SKM-1 (cell line): ENCODE measurements around the gene NTN1.

Experiments used
- DNase-seq: peaks from one replicate; lab custom pipeline; 2025; ENCODE audit not compliant: unreplicated experiment; lab: John Stamatoyannopoulos, UW

NTN1 gene

DNA sequence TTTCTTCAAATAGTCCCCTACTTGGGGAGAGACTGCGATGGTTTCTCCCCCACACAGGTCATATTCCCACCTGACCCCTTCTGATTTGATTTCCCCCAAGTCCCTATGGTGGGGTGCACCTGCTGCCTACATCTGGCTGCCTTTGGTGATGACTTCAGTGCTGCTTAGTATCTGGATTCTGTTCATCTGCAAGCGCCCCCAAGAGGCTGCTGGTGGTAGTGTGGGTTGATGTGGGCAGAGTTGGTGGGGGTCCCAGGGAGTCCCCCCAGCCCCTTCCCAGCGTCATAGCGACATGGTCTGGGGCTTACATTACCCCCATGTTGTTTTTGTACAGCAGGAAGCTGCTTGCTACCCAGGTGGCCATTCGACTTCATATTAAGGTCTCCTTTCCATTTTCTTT, 99.2 kb downstream of the NTN1 start:
- DNase-seq = no peak

DNA sequence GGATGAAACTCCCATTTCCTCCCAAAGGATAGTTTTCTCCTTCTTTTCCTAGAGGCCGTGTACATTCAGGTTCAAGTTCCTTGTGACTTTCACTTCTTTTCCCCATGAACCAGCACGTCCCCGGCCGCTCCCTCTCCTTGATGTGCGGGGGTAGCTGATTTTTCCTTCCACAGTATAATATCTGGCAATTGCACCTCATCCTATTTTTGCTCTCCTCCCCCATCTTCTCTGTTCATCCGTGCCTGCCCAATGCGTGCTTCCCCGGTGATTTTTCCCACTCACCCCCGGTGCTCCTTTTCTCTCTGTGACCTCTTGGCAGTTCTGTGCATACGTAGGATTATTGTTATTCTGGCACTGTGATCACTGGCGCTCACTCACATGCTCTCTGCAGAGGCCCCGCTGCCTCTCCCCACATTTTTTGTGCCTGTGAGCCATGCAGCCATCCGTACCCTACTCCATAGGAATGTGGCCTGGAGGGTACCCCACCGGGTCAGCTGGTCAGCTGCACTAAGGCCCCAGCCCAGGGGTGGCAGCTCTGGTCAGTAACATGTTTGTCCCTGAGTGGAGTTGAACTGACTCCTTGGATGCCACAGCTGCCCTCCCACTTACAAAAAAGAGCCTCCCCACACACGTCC, 100.0 kb downstream of the NTN1 start:
- no peak for DNase-seq

DNA sequence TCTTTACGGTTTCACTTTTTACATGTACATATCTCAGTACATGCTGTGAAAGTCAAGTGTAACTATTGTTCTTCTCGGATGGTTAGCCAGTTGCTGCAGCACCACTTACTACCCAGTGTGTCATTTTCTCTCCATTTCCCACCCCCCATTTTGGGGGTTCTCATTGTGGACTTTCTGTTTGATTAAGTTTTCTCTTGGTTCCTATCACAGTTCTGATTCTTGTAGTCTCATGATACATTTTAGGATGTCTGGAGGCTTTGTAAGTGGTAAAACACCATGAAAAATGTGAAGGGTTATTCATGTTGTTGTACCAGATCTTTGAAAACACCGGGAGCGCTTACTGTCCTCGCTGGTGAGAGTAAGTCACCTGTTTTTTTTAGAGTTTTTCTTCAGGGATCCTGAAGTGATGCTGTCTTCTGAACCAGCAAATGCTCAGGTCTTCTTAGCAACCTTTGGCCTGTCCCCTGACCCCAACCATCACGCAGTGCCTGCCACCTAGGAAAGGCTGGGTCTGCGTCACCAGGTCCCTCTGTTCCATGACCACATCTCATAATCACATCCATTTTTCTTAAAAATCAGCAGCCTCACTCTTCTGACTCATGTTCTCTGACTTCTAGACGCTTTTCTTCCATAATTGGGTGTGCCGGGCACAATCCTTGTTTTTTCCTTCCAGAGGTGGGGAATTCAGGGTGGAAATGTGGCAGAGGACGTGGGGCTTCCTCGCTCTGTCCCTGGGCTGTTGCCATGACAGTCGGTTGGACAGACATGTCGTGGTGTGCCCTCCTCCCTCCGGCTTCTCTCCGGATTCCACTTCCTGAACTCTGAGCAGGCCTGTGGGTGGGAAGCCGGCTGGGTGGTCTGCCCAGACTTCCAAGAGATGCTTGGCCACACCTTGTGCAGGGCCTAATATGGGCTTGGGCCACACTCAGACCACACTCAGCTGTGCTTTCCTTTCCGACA, 102.6 kb downstream of the NTN1 start:
- DNase-seq = no peak

DNA sequence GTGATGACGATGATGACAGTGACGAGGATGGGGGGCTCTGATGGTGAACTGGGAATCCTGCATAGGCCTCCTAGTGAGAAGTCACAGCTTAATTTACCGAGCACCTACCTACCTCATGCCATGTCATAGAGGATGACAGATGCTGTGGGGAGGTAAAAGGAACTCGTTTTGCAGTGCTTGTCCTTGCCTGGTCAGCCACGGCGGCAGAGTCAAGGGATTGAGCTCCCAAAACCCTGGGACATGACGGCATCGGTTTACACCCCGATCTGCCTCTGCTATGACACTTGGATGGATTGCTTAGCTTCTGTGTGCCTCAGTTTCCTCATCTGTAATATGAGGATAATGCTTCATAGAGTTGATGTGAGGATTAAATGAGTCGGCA, 103.2 kb downstream of the NTN1 start:
- DNase-seq = no peak

DNA sequence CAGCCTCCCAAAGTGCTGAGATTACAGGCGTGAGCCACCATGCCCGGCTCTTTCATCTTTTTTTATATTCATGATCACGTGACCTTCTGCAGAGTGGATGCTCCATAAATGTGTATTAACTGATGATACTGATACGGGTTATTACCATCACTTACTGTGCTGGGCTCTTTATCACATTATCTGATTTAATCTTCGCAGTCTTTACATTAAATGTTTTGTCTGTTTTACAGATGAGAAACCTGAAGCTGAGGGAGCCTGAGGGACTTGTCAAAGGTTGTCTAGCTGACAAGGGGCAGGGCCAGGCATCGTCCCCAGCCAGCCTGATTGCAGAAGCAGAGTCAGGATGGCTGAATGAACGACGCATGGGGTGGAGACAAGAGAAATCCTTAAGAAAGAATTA, 104.4 kb downstream of the NTN1 start:
- no peak for DNase-seq

DNA sequence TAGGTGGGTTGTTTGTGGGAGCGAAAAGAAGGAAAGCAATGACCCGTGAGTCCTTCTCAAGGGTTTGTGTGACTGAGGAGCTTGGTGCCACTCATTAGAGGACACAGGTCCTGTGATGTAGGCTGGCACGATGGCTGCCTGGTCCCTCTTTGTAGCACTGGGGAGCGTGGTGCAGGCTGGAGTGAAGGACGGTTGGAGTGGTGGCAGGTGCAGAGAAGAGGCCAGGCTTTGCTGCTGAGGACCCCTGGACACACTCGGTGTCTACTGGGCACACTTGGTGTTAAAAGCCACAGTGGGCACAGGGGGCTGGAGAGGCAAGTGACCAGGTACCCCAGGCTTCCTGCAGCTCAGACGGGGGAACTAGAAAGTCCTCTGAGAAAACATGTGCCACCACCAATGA, 106.0 kb downstream of the NTN1 start:
- no peak for DNase-seq

DNA sequence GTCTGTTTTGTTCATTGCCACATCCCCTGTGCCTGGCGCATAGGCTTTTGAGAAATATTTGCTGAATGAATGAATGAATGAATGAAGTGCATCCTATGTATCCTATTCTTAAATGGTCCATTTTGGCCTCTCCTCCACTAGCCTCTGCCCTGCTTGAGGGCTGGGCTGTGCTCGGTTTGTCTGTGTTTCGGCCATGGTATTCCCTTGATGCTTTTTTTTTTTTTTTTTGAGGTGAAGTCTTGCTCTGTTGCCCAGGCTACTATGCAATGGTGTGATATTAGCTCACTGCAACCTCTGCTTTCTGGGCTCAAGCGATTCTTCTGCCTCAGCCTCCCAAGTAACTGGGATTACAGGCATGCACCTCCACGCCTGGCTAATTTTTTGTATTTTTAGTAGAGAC, 110.1 kb downstream of the NTN1 start:
- DNase-seq = no peak

DNA sequence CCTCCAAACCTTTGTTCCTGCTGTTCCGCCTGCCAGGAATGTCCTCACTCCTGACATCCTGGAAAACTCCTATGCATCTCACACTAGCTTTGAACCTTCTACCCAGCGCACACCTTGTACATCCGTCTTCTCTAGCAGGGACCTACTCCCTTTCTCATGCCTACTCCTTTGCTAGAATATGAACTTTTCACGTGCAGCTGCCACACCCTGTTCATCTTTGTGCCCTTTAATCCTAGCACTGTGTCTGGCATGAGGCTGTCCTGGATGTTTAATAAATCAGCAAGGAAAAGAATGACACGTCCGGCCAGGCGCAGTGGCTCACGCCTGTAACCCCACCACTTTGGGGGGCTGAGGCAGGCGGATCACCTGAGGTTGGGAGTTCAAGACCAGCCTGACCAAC, 111.0 kb downstream of the NTN1 start:
- no peak for DNase-seq

DNA sequence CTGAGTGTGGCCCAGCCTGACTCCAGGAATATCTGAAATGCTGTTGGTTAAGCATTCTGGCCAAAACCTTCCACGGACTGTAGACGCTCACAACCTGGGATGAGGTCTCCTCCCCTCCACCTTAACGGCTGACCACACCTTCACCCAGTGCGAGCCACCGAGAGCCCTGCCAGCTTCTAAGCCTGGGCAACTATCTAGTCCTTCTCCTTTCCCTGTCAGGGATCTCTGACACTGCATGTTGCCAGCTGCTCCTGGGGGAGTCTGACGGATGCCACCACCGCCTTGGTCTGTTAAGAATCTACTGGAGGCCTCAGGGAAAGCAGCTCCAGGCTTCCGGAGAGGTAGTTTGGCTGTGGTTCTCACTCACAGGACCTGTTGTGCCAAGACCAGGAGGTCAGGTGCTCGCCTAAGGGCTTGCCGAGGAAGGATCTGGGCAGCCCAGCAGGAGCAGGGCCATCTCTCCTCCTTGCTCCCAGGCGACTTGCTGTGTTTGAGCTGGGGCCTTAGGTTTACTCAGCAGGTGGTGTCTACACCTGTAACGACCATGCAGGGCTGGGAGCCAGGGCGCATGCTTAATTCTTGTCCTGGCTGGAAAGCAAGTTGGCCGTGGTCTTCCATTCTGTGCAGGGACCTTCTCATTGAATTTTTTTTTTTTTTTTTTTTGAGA, 111.8 kb downstream of the NTN1 start:
- no peak for DNase-seq

DNA sequence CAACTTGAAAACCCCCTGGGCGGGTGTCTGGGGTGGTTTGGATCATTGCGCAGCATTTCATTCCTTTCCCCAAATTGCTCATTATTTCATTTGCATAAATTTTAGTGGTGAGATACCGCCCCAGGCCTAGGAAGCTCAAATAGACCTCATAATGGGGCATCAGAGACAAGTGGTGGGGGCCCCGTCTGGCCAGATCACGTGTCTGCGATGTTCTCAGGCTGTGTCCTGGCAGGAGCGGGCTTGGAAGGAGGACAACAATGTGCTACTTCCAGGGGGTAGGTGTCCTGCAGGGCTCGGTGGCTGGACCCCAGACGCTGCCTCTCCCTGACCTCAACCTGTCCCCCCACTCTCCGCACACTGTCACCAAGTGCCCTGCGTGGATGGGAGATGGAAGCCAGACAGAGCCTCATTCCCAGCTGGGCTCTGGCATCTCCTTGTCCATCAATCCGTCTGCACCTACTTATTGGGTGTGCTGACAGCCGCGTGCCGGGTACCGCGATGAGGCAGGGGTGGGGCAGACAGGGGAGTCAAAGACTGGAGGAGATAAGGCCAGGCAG, 116.9 kb downstream of the NTN1 start:
- no peak for DNase-seq

DNA sequence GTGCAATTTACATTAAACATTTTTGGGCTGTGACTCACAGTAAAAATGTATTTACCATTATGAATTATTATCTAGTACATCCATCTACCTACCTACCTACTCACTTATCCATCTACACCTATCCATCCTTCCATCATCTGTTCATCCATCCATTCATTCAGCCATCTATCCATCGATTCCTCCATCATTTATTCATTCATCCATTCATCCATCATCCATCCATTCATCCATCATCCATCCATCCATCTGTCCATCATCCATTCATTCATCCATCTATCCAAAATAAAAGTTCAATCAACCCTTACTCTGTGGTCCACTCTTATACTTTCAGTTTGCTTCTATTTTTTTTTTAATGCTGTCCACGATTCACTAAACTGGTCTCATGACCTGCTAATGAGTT, 118.4 kb downstream of the NTN1 start:
- no peak for DNase-seq

DNA sequence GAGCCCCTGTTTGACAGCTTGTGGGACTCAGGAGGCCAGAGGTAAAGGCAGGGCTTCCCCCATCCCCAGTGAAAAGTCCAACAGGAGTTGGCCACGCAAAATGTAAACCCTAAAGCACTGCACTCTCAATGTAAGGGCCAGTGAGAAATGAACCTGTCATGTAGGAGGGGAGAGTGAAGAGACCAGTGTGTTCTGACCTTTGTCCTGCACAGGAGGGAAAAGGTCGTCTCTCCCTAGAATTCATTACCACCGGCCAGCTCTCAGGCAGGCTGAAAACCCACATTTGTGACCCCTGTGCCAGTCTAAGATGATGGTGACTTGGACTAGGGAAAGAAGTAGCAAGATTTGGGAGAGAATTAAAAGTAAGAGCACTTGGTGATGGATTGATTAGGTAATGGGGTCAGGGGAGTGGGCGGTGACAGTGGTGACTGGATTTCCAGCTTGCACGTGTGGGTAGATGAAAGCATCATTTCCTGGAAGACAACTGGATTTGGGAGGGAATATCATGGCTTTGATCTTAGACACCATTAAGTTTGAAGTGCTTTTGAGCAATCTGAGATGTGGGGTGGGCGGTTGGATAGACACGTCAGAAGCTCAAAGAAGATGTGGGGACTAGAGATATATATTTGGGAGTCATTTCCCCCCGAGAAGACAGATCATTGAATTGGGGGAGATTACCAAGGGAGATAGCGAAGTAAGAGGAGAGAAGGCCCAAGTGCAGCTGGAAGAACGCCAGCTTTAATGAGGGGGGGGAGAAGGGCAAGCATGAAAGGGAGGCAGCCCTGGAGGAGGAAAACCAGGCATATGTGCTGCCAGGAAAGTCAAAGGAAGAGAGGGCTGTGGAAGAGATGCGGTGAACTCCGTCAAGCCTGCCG, 119.5 kb downstream of the NTN1 start:
- no peak for DNase-seq

DNA sequence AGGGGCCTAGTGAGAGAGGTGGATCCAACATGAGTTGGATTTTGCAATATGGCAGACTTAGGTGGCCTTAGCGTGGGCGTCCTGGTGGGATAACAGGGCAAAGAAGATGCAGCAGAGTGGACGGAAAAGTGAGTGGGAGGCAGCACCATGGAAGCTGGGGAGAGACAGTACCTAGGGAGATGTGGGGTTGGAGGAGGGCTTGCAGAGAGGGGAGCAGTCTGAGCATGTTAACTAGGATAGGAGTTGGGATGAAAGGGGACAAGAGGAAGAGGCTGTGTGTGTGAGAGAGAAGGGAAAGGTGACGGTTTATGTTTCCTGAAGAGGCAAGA, 120.1 kb downstream of the NTN1 start:
- no peak for DNase-seq

DNA sequence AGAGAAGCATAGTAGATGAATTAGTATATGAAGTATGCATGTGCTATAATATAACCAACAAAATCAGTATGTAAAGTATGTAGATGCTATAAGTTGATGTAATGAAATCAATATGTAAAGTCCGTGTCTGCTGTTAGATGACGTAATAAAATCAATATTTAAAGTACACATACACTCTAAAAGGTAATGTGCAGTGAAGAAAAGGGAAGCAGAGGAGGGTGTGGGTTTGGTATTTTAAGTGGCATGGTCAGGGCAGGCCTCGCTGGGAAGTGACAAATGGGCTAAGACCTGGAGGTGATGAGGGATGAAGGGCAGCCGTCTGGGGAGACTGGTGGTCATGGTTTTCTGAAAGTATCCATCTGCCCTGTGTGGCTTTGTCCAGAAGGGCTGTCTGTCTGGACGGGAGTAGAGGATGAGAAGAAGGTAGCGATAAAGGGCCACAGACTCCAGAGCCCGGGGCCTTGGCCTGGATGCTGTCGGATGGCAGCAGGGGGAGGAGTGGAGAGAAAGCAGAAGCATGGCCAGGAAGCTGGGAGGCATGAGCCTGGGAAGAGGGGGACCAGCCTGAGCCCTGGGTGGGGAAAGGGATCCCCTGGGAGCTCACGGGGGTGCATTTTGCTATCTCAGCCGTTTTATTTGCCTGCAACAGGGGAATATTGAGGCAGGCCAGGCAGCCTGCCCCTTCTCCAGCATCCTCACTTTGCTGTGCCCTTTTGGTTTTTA, 121.6 kb downstream of the NTN1 start:
- DNase-seq = no peak

DNA sequence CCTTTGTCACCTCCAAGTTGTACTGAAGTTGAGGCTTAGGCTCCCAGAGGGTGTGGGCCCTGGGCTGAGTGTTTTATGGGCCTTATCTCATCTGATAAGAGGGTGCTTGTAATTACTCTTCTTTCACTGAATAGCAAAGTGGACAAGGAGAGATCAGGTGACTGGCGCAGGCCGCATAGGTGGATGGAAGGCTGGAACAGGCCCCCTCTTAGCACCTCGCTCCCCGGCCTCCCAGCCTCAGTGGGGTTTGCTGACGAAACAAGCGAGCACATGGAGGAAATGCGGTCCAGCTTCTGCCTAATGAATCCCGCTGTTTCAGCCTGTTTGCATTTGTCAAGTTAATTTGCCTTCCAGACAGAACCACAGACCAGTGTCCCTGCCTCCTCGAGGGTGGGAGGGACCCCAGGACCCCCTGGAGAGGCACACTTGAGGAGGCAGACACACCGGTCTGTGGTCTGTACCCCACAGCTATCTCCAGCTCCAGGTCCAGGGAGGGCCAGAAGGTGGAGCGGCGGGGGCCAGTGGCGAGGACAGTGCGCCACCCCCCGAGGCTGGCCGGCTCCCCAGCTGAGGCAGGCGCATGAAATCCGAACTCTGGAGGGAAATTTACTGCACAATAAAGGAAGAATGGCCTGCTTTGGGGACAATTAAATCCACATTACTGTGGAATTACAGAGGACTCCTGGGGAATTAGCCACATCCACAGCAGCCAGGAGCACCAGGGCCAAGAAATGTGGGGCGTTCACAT, 123.4 kb downstream of the NTN1 start:
- no peak for DNase-seq

DNA sequence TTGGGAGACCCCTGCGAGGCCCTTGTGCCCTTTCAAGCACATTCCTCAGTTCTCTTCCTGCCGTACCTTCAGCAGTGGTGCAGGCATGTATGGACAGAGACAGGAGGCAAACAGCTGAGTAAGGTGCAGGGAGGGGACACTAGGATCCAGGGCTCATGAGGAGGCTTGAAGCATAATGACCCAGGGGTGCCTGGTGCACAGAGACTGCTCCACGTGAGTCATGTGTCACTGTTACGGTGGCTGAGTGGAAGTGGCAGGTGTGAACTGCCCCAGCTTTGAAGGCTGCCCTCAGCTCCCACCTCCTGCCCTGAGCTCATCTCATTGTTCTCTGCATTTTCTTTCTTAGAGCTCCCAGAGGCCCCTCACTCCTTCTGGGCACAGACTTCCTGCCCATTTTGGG, 124.8 kb downstream of the NTN1 start:
- DNase-seq = no peak

DNA sequence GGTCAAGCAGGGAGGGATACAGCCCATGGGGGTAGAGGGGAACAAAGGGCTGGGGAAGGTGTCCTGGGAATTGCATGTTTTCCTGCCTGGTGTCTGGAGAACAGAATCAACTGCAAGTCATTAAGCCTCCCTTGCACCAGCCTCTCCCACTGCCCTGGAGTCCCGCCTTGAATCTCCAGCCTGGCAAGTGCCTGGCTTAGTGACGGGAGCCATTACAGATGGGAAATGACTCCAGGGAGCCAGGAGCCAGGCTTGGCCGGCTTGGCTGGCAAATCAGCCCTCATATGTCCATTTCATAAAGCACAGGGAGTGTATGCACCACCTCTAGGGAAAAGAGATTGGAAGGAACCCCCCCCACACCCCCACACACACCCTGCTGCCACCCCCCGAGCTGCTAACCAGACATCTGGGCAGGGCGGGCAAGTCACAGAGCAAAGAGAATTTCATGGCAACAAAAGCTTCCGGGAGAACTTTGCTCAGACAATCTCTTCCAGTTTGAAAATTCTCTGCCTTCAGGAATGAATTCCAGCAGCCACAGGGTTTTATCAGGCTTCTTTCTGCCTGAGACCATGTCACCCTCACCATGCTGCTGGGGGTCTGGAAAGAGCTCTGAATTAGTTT, 127.7 kb downstream of the NTN1 start:
- no peak for DNase-seq

DNA sequence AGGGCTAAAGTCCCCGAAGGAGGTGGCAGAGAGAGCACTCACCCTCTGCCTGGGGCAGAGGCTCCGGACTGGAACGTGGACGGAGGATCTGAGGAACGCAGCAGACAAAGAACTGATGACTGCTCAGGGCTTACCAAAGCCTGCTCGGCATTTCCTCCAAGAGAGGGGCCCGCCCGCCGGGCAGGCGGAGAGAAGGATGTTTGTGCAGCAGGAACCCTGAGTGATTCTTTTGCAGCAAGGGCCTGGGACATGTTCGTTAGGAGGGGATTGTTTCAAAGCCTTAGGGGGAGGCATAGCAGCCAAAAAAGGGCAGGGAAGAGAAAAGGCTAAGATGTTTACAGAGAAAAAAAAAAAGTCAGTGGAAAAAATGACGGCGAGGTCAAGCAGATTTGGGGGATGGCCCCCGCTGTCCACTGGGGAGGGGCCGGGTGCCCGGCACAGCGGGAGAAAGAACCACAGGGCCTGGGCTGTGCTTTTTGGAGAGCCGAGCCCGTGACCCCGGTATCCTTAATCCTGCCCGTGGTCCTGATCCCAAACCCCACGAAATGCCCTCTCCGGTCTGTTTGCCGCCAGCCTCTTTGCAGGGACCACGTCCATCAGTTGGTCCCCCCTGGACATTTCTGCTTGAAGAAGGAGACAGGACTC, 129.3 kb downstream of the NTN1 start:
- DNase-seq = no peak

DNA sequence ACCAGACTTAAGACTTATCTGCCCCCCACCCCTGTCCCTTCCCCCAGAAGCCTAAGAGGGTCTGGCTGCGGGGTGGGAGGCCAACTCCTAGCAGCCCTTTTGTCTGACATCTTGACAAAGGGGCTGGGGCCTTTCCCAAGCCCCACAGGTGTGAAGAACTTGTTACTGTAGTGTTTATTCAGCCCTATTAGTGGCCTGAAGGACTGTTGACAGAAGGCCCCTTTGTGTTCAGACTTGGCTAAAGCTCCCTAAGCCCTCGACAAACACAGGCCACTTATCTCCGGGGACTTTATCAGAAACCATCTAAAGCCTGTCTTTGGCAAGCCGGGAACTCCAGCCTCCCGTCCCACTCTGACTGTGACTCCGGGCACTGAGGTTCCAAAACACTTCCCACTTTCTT, 129.8 kb downstream of the NTN1 start:
- no peak for DNase-seq
